HG03460 (cell line): Measurements from ENCODE around the gene URI1.

Experiments
- ATAC-seq: cut with Tn5 transposase; IDR thresholded peaks from one replicate; pipeline ENCODE4 v1.9.1; 2021; ENCODE audit not compliant: unreplicated experiment

The URI1 gene

DNA sequence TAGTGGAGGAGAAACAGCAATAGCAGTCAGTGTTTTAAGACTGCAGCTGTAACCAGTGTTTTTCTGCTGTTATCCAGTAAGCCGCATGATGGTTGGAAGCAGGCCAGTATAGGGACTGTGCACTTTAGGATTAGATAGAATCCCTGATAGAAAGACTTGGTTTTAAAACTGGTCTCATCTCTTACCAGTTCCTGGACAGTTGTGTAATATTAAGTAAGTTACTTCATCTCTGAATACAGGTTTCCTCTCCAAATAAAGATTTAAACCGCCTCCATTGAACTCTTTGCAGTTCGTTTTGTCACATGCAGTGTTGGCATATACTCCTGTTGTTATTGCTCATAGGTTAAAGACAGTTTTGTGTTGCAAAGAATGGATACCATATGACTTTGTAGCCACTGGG is 25.6 kb downstream of the URI1 start:
- ATAC-seq = no peak

DNA sequence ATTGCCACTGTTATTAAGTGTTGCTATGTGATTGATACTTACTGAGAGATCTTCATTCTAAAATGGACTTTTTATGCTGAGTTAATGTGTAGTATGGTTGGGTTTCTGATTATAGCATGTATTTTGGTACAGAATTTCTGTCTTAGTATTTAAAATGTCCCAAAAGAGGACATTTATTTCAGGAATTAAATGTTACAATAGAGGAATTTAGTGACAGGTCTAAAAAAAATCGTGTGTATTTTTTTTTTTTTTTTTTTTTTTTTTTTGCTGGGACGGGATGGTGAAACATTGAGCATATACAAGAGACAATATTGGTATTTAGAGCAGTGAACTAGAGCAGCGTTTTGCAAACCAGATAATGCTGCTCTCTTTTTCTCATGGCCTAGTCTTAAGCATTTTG is 27.9 kb downstream of the URI1 start:
- ATAC-seq = no peak

DNA sequence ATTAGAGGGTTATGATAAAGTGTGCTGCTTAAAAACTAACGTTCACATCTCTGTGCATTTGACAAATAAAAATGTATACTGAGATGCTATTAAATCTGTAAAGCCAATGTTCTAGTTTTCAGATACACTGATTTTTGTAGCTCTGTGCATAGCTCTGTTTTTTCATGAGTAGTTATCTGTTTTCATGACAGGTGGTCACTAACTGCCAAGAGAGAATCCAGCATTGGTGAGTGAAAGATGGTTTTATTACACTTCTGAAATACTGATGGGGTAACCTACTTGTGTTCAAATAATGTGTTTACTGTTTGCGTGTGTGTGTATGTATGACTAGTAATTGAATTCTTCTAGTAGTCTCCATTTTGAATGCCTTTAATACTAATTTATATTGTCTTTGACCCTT is 29.0 kb downstream of the URI1 start:
- ATAC-seq = no peak

DNA sequence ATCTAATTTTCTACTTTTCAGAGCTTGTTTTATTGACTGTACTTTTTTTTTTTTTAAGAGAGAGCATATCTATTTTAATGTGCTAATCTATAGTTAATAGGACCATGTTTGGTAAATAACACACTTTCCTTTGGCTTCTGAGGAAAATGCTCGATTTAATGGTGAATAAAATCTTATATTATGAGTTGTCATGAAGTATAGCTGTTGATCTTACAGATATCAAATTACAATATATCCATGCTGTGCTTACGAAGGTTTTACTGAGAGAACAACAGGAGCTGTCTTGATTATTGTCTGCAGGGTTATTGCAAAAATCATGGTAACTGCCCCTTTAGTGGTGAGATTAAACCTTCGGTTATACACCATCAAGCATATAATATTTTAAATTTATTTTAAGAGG is 29.6 kb downstream of the URI1 start:
- ATAC-seq = no peak

DNA sequence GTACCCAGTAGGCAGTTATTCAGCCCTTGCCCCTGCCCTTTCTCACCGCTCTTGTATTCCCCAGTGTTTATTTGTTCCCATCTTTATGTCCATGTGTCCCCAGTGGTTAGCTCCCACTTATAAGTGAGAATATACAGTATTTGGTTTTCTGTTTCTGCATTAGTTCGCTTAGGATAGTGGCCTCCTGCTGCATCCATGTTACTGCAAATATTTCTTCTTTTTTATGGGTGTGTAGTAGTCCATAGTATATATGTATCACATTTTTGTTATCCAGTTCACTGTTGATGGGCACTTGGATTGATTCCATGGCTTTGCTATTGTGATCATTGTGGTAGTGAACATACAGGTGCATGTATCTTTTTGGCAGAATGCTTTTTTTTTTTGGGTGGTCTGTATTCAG is 32.7 kb downstream of the URI1 start:
- ATAC-seq = no peak

DNA sequence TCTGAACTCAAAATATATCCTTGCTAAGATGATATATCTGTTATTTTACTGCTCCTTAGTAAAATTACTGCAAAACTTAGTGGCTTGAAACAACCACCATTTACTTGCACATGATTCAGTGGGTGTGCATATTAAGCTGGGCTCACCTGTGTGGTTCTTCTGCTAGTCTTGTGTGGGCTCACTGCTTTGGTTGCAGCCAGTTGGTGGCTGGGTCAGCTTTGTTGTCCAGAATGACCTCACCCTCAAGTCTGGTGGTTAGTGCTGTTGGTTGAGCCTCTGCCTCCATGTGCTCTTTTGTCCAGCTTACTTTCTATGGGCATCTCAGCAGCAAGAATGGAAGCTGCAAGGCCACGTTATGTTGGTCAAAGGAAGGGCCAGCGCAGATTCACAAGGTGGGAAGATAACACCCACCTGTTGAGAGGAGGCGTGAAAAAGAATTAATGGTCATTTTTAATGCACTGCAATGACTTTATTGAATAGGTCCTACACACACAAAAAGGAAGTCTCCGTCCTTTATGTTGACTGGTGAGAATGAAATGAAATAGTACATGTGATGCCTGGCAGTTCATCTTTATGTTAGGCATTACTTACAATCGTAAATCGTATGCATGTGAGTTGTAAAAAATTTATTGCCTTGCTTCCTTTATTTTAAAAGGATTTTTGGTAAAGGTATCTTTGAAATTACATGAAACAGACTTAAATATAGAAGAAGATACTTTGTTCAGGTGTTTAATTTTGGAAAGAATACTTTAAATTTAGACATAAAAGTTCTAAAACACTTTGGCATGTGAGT is 34.3 kb downstream of the URI1 start:
- no peak for ATAC-seq

DNA sequence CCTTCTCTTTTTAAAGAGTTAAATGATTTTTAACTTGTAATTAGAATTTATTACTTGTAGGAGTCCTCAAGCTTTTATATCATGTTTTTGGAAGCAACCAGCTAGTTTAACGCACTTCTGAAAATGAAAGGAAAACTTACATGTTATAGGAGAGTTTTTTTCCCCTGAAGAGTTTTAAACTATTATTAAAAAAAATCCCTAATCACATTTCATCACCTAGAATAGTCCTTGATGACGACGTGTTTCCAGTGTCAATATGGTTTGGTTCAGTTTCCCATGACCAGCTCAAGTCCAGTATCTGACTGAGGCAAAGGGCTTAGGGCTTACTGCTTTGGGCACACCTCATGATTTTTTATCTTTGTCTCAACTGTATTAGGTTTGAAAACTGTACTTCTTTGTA is 36.0 kb downstream of the URI1 start:
- ATAC-seq = no peak

DNA sequence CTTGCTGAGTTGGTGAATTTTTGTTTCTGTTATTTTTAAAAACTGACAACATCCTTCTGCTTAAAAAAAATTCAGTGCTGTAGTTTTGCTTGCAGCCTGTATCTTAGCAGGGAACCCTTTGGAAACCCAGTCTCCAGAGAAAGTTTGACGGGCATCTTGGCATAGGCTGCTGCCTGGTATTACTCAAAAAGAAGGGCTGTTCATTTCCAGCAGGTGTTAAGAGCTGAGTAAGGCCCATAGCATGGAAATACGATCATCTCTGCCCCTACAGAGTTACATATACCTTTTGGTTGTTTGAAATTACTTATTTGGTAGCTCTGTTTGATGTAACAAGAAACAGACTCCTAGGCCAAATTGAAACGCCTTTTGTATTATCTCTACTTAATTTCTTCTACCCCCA is 41.5 kb downstream of the URI1 start:
- ATAC-seq = no peak

DNA sequence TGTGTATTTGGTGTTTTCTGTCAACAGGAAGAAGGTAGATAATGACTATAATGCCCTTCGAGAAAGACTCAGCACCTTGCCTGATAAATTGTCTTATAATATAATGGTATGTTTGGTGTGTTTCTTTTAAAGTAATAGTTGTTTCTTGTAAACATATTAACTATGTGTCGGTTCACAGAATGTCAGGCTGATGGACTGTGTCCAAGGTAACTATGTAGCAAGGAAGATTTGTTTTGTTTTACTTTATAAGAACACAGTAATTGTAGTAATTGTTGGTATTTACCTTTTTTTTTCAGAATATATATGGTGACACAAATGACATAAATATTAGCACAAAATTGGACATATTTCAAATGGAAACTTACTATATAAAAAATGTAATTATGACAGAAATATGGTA is 43.2 kb downstream of the URI1 start:
- ATAC-seq = no peak

DNA sequence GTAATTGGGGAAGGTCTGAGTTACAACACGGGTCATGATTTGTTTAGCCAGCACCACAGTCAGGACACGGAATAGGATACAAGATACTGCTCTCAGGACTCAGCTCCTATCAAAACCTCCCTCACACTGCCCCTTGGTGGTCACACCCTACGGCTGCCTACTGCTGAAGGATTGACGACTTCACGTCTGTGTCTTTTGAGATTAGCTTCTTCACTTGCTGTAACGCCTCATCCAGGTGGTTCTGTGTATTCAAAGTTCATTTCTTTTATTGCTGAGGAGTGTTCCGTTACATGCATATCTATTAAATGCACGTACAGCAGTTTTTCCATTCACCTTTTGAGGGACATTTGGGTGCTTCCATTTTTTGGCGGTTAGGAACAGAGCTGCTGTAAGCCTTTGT is 46.3 kb downstream of the URI1 start:
- ATAC-seq = no peak

DNA sequence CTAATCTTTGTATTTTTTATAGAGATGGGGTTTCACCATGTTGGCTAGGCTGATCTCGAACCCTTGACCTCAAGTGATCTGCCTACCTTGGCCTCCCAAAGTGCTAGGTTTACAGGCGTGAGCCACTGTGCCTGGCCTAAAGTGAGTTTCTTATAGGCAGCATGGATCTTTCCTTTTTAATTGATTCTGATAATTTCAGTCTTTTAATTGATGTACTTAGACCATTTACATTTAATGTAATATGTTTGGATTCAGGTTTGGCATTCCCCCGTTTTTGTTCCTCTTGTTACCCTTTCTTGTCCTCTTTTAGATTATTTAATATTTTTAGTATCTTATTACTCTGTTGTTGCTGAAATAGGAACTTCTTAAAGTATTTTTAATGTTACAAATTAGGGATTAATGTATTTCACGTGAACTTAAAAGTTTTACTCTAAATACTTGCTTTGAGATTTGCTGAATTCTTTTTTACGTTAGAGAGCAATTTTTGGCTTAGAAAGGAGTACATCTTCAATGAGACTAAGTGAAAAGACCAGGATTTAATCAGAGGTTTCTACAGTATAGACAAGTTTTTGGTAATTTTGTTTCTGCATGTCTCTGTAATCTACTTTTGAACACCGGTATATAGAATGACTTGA is 50.3 kb downstream of the URI1 start:
- ATAC-seq = no peak

DNA sequence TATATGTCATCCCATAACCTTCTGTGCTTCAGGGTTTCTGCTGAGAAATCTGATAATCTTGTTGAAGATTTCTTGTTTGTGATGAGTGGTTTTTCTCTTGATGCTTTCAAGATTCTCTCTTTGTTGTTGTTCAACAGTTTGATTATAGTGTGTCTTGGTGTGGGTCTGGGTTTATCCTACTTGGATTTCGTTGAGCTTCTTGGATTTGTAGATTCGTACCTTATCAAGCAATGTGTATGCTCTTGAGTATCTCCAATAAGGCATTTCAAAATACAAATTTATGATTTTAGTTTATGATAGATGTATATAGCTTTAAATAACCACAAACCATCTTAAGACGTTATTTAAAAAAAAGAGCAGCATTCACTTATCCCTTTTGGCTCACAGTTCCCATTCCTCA is 57.5 kb downstream of the URI1 start:
- ATAC-seq = no peak

DNA sequence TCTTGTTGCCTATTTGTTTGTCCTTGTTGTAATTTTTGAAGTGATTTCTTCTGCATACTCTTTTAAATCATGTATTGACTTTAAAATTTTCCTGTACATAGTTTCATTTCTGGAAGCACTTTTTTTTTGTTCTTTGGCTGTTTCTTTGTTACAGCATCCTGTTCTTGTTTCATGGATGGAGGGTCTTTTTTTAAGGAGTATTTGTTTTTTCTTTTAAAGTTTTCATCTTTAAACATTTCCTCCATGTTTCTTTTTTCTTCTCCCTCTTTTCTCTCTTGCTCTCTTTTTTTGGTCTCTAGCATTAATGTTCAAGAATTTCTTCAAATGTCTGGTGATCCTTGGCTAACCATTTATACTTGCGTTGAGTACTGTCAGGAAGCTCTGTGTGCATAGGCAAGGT is 58.8 kb downstream of the URI1 start:
- ATAC-seq = no peak

DNA sequence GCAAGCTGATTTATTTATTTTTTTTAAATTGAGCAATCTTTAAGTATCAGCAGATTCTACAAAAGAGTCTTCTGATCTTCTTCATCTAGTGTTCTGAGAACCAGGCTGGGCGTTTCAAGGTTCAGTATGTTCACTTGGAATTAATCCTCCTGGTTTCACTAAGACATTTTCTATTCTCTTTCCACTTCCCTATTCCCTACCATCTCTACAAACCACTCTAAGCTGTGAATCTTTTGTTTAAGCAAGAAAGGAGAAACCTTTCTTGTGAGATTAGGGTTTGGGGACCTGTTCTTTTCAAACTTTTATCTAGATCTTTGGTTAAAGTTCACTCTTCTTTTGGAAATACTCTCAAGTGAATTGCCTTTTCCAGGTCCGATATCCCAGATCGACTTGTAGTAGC is 59.3 kb downstream of the URI1 start:
- no peak for ATAC-seq

DNA sequence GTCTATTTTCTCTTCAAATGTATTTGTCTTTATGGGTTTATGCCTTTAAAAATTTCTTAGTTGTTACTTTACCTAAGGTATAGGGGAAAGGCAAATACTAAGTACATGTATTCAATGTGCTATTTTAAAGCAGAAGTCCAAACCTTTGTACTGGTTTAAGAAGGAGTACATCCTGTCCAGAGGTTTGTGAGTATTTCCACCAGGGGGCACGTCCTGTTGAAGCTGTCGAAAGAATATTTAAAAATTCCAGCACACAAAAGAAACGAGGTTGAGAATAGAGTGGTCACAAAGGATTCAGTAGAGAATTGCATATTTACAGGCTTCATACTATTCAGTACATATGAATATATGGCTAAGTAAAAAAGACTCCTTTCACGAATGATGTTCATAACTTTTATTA is 59.8 kb downstream of the URI1 start:
- ATAC-seq = no peak

DNA sequence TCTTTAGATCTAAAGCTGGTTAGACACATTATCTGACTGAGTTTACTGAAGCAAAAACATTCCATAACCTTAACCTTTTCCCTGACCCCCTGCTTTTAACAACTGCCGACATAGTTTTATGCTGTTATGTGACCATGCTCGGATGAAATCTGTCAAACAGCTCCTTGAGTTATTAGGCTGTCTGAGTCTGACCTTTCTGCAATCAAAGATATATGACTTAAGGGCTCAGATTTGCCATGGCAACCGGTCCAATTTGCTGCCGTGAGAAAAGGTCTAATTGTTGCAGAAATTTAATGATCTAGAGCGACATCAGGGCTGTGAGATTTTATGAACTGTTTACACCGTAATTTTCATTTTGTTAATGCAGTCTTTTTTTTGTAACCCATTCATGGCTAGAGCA is 61.8 kb downstream of the URI1 start:
- ATAC-seq = no peak

DNA sequence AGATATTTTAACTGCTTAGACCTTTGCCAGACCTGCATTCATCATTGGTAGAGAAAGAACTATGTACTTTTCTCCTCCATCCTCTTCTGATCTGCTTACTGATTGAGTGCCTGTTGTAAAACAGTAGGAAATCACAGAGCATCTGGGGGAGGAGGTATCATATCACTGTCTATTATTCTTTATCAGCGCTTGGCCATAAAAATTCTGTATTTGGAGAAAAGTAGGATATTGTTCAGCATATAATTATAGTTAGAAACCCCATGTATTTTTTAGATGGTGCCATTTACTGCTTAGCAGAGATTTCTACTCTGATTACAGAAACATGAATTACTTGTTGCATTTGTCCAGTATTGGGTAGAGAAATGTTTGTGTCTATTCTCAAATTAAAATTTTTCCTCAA is 62.4 kb downstream of the URI1 start:
- no peak for ATAC-seq

DNA sequence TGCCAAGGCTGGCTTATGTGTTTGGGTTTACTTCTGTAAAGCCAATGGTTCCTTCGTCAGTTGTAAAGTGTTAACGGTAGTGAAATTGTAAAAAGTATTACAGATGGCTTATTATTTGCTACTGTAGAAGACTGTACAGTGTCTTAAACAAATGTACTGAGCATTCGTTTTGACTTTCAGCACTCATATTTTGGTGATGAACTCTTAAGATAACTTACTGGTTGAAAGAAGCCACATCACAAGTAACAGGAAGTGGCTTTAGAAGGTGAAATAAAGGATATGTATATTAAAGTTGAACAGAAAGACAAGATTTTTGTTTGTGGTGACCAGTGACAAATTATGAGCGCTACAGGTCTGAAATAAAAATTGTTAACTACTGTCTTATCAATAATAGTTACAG is 64.2 kb downstream of the URI1 start:
- ATAC-seq = no peak

DNA sequence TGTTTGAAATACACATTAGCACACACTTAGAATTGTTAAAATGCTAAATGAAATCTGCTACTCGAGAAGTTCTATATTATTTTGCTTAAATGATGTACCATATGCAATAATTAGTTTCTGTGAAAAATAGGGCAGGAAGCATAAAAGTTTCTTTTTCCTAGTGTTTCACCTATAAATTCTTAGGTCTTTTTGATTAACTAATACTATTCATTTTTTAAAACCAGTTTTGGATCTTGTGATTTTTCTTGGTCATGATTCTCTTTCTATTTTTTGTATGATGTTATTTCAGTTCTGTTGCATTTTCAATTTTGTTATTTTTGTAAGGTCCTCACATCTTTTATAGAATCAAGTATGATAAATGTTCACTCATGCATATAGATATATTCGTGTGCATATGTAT is 66.1 kb downstream of the URI1 start:
- ATAC-seq = no peak

DNA sequence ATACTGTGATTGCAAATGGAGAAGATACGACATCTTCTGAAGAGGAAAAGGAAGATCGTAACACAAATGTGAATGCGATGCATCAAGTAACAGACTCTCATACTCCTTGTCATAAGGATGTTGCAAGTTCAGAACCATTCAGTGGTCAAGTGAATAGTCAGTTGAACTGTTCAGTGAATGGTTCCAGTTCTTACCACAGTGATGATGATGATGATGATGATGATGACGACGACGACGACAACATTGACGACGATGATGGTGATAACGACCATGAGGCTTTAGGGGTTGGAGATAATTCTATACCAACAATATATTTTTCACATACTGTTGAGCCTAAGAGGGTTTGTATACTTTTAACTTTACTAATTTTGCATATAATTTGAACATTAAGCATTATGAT is 67.0 kb downstream of the URI1 start:
- no peak for ATAC-seq

DNA sequence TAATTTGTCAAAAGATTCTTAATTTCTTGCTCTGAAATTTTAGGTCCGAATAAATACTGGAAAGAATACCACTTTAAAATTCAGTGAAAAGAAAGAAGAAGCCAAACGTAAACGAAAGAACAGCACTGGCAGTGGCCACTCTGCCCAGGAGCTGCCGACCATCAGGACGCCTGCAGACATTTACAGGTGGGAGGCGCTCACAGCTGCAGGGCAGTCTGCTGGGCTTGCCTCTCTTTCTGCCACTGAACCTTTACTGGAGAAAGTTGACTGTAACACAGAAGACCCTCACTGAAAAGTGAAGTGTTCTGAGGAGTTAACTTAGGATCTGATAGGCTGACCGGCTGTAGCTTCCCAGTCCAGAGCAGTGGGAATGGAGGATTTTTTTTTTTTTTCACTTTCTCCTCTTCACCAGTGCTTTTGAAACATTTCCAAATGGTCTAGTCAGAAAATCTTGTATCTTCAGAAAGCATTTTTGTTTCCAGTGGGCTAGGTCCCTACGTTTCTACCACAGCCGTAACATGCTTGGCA is 69.1 kb downstream of the URI1 start:
- no peak for ATAC-seq

DNA sequence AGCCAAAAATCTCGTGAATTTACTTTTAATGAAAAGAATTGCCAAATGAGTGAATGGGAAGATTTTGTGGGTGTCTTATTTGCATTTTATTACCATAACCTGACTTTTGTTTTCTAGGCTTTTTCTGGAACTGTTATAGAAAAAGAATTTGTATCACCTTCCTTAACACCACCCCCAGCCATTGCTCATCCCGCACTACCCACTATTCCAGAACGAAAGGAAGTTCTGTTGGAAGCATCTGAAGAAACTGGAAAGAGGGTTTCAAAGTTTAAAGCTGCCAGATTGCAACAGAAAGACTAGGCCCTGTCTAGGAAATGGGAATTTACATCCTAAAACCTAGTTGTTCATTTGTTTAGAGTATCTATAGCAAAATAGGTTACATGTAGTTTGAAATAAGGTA is 72.7 kb downstream of the URI1 start:
- no peak for ATAC-seq

DNA sequence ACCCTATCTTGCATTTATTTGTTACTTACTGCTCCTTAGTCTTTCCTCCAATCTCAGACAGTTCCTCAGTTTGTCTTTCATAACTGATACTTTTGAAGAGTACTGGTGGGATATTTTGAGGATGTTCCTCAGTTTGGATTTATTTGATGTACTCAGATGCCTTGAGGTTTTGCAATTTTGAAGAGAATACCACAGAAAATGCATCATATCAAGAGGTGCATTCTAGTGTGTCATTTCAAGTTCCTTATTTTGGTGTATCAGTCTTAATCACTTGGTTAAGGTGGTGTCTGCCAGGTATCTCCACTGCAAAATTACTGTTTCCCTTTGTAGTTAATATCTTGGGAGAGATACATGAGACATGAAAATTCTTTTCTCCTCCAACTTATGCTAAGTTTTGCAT is 75.1 kb downstream of the URI1 start:
- ATAC-seq = no peak
